Brain microvascular endothelial cell (primary cell): ENCODE data around the gene TAS1R3.

Experiments
- DNase-seq: peaks from one replicate; pipeline ENCODE4 v3.0.0-alpha.2; 2020
- H3K27ac ChIP-seq: fragments of 250-450 bp; sonication (Bioruptor Pico); 2 replicates; pipeline ENCODE4 v1.5.1; 2020; ENCODE audit warnings: mild to moderate bottlenecking, moderate library complexity
- H3K27me3 ChIP-seq: fragments of 250-450 bp; sonication (Bioruptor Pico); replicated peaks from 2 replicates; pipeline ENCODE4 v1.5.1; 2020; ENCODE audit warnings: mild to moderate bottlenecking
- H3K36me3 ChIP-seq: fragments of 250-450 bp; sonication (Bioruptor Pico); replicated peaks from 2 replicates; pipeline ENCODE4 v1.5.1; 2020; ENCODE audit warnings: mild to moderate bottlenecking
- H3K4me3 ChIP-seq: 2 replicates; pipeline ENCODE4 v1.5.1; 2011; ENCODE audit warnings: low read depth, mild to moderate bottlenecking, control low read depth, low read length, moderate library complexity
- CTCF ChIP-seq: IDR thresholded peaks from 2 replicates; pipeline ENCODE4 v1.5.1; 2011; ENCODE audit warnings: low read depth, mild to moderate bottlenecking, moderate library complexity, low read length, control low read depth, inconsistent platforms; ENCODE audit errors: missing control alignments
- in situ Hi-C: cut with HindIII; loops from 2 replicates; pipeline ENCODE4 v1.10.0; 2017; ENCODE audit warnings: low sequenced_read_pairs, low pct_ligation_motif_present

Gene TAS1R3

GRCh38 chr1:1304331-1305299 lies 26.5 kb upstream of the TAS1R3 start:
- Histone ChIP-seq H3K27me3 (no peaks in the 10 kb centered on the region), H3K36me3 (peaks cover under 1% of the 10 kb centered on the region), H3K4me3 (peak overlapping the region; percentile 22), H3K27ac (peak overlapping the region; percentile 5)
- no peak for TF ChIP-seq CTCF
- DNase-seq = peak; percentile 61
- in situ Hi-C loops = no loop called here

DNA sequence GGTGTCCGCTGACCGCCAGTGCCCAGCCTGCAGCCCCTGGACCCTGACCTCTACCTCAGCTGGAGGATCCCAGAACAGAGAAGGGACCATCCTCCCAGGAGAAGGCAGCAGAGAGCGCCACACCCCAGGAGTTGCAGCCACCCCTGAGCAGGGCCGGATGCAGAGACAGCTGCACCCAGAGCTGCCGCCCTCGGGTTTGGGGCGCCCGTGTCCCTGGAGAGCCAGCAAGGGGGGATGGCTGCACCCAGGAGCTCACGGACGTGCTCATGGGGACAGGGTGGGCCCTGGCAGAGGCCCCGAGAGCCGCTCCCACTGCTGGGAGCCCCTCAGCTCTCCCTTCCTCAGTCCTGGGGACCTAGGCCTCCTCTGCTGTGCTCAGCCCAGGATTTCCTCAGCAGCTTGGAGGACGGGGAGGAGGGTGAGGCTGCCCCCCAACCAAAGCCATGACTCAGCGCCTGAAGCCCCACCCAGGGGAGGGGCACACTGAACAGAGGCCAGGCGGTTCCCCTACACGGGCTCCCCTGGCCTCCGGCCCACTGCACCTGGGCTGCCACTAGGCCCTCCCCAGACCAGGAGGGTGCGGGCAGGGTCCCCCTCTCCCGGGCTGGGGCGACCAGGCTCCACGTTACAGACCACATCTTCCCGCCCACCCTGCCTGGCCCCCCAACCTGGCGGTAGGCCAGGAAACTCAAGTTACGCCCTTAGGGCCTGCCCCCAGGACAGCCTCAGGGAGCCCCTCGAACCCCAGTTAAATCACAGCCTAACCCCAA lies 25.6 kb upstream of the TAS1R3 start:
- TF ChIP-seq CTCF = no peak
- in situ Hi-C loops = no loop called here
- peak; percentile 48 for DNase-seq
- H3K27me3 ChIP-seq = no peaks in the 10 kb centered on the region
- H3K27ac ChIP-seq = peak overlapping the region; percentile 10
- peak overlapping the region; percentile 22 for H3K4me3 ChIP-seq
- H3K36me3 ChIP-seq = peaks cover 9% of the 10 kb centered on the region

DNA sequence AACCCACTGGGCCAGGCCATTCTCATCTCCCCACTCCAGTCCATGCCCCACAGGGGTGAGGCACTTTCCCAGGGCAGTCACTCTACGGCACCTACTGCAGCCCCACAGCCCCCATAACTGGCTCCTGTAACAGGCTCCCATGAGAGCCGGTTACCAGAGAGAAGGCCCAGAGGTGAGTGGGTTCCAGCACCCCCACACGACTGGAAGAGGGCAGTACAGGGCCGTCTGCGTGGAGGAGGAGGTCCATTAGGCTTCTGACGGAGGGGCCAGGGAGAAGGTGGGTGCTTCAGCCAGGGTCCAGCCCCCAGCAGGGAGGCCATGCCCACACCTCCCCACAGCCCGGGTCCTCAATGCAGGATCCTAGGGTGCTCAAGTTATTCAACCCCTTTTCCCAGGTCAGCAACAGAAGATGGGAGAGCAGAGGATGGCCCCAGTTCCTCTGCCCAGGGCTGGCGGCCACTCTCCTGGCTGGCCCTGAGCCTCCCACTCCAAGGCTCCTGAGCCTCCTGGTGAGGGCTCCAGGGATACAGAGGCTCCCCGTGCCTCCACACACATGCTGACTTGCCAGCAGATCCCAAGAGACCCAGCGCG lies 24.9 kb upstream of the TAS1R3 start:
- Histone ChIP-seq H3K27ac (peak overlapping the region; percentile 10), H3K27me3 (no peaks in the 10 kb centered on the region), H3K4me3 (peak overlapping the region; percentile 68), H3K36me3 (peaks cover 15% of the 10 kb centered on the region)
- in situ Hi-C loops = no loop called here
- TF ChIP-seq CTCF = peak; percentile 42
- DNase-seq = no peak

DNA sequence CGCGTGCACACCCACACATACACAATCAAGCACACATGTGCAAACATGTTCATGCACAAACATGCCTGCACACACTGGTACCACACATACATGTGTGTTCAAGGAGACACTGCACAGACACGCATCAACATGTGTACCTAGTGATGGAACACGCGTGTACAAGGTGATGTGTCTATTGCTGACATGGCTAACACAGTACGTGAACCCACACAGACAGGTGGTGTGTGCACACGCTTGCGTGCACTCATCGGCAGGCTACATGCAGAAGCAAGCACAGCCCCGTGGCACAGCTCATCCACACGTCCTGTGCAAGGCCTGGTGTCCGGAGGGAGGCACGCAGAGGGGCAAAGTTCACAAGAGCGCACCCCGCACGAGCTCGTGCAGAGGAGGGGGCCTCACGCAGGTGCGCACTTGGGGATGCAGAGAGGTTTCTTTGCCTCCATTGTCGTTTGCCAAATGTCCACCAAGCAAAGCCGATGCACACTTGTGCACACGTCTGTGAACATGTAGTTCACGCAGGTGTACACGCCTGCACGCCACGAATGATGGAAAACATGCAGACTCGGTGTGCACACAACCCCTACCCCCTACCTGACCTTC lies 24.3 kb upstream of the TAS1R3 start:
- no peak overlapping the region for H3K27ac ChIP-seq
- H3K27me3 ChIP-seq = no peaks in the 10 kb centered on the region
- peak overlapping the region; percentile 68 for H3K4me3 ChIP-seq
- no peak for DNase-seq
- TF ChIP-seq CTCF = no peak
- H3K36me3 ChIP-seq = peaks cover 21% of the 10 kb centered on the region
- in situ Hi-C loops = no loop called here

- no peaks in the 10 kb centered on the region for H3K27me3 ChIP-seq
- peaks cover 25% of the 10 kb centered on the region for H3K36me3 ChIP-seq
- in situ Hi-C loops = no loop called here
- H3K4me3 ChIP-seq = peak overlapping the region; percentile 68
- peak overlapping the region; percentile 72 for H3K27ac ChIP-seq
- no peak for TF ChIP-seq CTCF
- no peak for DNase-seq
Measured at GRCh38 chr1:1307261-1307922, 23.7 kb upstream of the TAS1R3 start.
